Mucosa of descending colon (tissue), 3 donors: ENCODE results near the gene BHLHA9. TPM values are rescaled to one million over a fixed set of nuclear protein-coding genes. Genes with fewer than 3 reads are reported as not detected.
A peak's percentile ranks its signal among the peaks of the same experiment; 100 is the strongest.

Experiments used
- ATAC-seq: fragments of 200-7000 bp; cut with Tn5 transposase; one replicate; pipeline ENCODE4 v1.9.1; 2020; ENCODE audit warnings: mild to moderate bottlenecking, moderate library complexity
- DNase-seq, 3 donors: peaks; one replicate each; pipeline ENCODE4 v3.0.0-alpha.2; 2020
- H3K36me3 ChIP-seq: fragments of 200-600 bp; one replicate; pipeline ENCODE4 v1.8.0; 2021; ENCODE audit warnings: low read depth, mild to moderate bottlenecking
- H3K4me1 ChIP-seq: fragments of 200-600 bp; one replicate; pipeline ENCODE4 v1.8.0; 2021; ENCODE audit warnings: low read depth, mild to moderate bottlenecking
- H3K4me3 ChIP-seq: fragments of 200-600 bp; one replicate; pipeline ENCODE4 v1.8.0; 2021; ENCODE audit warnings: mild to moderate bottlenecking
- H3K9me3 ChIP-seq: fragments of 200-600 bp; one replicate; pipeline ENCODE4 v1.8.0; 2021; ENCODE audit warnings: mild to moderate bottlenecking
- intact Hi-C, 2 donors: fragments of 100-400 bp; cut with DNase I in 1 of 2; cut with micrococcal nuclease in 1 of 2; formaldehyde crosslinking; loops; one replicate each; pipeline versions ENCODE4 v1.11.0 to v1.11.1; 2022; cut with DNase I, micrococcal nuclease
- total RNA-seq, 3 donors: library from RNA; stranded (reverse); fragmentation: NEBNext Ultra II Directional in 2 of 3; extraction: Animal tissue kit (Norgen Biotek cat#: 25700) in 2 of 3; gene quantifications; one replicate each; pipeline versions ENCODE4 v1.2.1 to v1.2.4, GENCODE V29; 2021 to 2023
- TF ChIP-seq, protein P1 (sequence below): fragments of 200-600 bp; IDR thresholded peaks from one replicate; pipeline ENCODE4 v1.8.0; 2022; ENCODE audit warnings: antibody characterized with exemption, mild to moderate bottlenecking
- donor health status: DM: no; HTN: no; CAD: no; lungs with moderate emphysema.
- donor health status: DM: no; HTN: no; CAD: no.
- donor health status: DM: no; HTN: yes; CAD: no.

Gene BHLHA9
- total RNA-seq, 3 donors from 2014 or later: not detected

DNA sequence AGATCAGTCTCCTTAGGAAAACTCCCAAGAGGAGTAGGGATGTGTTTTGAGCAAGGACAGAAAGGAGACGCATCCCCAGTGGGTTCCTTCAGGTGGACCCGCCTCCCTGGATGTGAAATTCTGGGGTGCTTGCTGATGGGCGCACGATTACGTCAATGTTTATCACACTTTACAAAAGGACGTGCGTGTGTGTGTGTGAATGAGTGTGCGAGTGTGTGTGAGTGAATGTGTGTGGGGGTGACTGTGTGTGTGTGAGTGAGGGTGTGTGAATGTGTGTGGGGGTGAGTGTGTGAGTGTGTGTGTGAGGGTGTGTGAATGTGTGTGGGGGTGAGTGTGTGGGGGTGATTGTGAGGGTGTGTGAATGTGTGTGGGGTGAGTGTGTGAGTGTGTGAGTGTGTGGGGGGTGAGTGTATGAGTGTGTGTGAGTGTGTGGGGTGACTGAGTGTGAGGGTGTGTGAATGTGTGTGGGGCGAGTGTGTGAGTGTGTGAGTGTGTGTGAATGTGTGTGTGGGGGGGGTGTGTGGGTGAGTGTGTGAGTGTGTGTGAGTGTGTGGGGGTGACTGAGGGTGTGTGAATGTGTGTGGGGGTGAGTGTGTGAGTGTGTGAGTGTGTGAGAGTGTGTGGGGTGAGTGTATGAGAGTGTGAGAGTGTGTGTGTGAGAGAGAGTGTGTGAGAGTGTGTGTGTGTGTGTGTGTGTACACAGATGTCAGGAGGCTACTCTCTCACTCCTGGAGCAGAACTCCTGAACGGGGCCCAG, 5.1 kb downstream of the BHLHA9 start:
- Histone ChIP-seq H3K4me1 (peaks cover 4% of the 10 kb centered on the region), H3K9me3 (no peaks in the 10 kb centered on the region), H3K36me3 (no peaks in the 10 kb centered on the region), H3K4me3 (no peak overlapping the region)
- ATAC-seq (peak; percentile 8), DNase-seq (no peak)
- intact Hi-C loops: loop anchor here in 1 of 2 donors (10.0 kb wide), 1 partner anchor 239 kb away; the partner anchor contains the start of gene INPP5K
- TF ChIP-seq, protein P1, sequence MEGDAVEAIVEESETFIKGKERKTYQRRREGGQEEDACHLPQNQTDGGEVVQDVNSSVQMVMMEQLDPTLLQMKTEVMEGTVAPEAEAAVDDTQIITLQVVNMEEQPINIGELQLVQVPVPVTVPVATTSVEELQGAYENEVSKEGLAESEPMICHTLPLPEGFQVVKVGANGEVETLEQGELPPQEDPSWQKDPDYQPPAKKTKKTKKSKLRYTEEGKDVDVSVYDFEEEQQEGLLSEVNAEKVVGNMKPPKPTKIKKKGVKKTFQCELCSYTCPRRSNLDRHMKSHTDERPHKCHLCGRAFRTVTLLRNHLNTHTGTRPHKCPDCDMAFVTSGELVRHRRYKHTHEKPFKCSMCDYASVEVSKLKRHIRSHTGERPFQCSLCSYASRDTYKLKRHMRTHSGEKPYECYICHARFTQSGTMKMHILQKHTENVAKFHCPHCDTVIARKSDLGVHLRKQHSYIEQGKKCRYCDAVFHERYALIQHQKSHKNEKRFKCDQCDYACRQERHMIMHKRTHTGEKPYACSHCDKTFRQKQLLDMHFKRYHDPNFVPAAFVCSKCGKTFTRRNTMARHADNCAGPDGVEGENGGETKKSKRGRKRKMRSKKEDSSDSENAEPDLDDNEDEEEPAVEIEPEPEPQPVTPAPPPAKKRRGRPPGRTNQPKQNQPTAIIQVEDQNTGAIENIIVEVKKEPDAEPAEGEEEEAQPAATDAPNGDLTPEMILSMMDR: no peak

DNA sequence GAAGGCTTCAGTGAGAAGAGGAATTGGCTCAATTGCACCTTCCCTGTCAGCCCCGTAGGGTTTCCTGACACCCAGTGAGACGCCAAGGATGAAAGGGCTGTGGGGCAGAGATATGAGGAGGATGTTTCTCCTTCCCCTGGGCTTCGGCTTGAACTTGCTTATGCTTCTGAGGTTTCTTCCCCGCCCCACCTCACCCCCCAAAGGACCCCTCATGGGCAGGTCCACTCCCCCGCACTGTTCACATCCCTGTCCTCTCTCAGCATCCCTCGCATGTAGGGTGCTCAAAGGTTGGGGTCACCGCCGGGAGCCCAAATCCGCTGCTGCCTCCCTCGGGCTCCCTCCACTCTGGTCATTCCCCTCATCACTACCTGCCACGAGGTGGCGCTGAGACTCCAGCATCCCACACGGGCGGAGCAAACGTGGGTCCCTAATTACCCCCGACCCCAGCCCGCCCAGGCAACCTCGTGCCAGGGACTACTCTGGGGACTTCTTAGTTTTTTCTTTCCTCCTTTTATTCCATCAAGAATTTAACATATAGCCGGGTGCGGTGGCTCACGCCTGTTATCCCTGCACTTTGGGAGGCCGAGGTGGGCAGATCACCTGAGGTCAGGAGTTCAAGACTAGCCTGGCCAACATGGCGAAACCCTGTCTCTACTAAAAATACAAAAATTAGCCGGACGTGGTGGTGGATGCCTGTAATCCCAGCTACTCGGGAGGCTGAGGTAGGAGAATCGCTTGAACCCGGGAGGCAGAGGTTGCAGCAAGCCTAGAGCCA, 5.9 kb downstream of the BHLHA9 start:
- intact Hi-C loops: loop anchor here in 1 of 2 donors (10.0 kb wide), 1 partner anchor 239 kb away; the partner anchor contains the start of gene INPP5K
- ATAC-seq (peak; percentile 77), DNase-seq (peak in 2 of 3 donors; percentile 76 to 80)
- no peaks in the 10 kb centered on the region for H3K9me3 ChIP-seq
- no peaks in the 10 kb centered on the region for H3K36me3 ChIP-seq
- H3K4me3 ChIP-seq: no peak overlapping the region
- no peaks in the 10 kb centered on the region for H3K4me1 ChIP-seq
- TF ChIP-seq, protein P1: peak; percentile 47

DNA sequence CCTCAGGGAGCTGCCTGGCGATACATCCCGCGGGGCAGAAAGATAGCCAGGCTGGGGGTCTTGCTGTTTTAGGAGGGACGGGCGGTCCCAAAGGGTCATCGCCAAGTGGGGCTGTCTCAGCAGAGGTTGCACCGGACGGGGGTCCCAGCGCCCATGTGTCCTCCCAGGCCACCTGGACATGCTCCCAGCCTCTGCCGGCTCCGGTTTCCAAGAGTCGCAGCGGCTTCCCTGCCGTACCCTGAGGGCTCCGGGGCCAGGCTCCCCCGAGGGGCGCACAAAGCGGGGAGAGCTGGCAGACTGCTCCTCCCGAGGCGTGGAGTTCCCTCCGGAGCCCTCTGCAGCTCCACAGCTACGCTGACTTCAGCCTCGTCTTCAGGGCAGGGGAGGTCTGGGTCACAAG, 10.4 kb downstream of the BHLHA9 start:
- no peak for ATAC-seq
- intact Hi-C loops: no loop called here
- no peaks in the 10 kb centered on the region for H3K4me1 ChIP-seq
- no peak overlapping the region for H3K4me3 ChIP-seq
- TF ChIP-seq, protein P1: no peak
- DNase-seq: no peak
- H3K9me3 ChIP-seq: no peaks in the 10 kb centered on the region
- no peaks in the 10 kb centered on the region for H3K36me3 ChIP-seq

DNA sequence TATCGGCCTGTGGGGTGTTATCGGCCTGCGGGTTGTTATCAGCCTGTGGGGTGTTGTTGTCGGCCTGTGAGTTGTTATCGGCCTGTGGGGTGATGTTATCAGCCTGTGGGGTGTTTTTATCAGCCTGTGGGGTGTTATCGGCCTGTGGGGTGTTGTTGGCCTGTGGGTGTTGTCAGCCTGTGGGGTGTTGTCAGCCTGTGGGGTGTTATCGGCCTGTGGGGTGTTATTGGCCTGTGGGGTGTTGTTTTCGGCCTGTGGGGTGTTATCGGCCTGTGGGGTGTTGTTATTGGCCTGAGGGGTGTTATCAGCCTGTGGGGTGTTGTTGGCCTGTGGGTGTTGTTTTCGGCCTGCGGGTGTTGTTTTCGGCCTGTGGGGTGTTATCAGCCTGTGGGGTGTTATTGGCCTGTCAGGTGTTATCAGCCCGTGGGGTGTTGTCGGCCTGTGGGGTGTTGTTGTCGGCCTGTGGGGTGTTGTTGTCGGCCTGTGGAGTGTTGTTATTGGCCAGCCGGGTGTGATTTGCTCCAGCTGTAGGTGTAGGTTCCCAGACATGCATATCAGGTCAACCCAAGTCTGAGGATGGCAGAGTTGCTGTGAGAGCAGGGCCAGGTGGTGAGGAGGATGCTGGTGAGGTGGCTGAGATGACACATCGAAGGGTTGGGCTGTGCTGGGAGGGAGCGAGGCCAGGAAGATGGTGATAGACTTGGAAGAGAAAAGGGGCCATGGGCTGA, 16.3 kb downstream of the BHLHA9 start:
- TF ChIP-seq, protein P1: no peak
- ATAC-seq (no peak), DNase-seq (no peak)
- no peaks in the 10 kb centered on the region for H3K36me3 ChIP-seq
- intact Hi-C loops: no loop called here
- H3K4me1 ChIP-seq: no peaks in the 10 kb centered on the region
- no peak overlapping the region for H3K4me3 ChIP-seq
- H3K9me3 ChIP-seq: no peaks in the 10 kb centered on the region

DNA sequence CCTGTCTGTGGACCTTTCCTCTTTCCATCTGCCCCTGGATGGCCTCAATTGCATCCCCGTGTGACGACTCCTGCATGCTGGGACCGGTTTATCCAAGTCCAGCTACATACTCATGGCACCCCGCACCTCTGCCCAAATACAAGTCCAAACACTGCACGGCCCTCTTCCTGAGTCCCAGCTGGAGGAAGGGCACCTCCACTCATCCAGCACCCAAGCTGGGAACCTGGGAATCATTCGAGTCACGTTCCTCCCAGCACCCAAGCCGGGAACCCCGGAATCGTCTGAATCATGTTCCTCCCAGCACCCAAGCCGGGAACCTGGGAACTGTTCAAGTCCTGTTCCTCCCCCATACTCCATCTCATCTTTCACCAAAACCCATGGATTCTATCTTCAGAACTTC, 19.5 kb downstream of the BHLHA9 start:
- ATAC-seq: no peak
- intact Hi-C loops: no loop called here

More for the DNA sequence above, 19.5 kb downstream of the BHLHA9 start:
- DNase-seq: no peak
- H3K36me3 ChIP-seq: no peaks in the 10 kb centered on the region
- TF ChIP-seq, protein P1: no peak
- no peaks in the 10 kb centered on the region for H3K4me1 ChIP-seq
- H3K9me3 ChIP-seq: no peaks in the 10 kb centered on the region
- no peak overlapping the region for H3K4me3 ChIP-seq
